SK-N-SH (cell line): ENCODE data around the gene GLIS2. TPM values are rescaled to one million over a fixed set of nuclear protein-coding genes. Genes with fewer than 3 reads are reported as not detected.

ENCODE experiments used
- CTCF ChIA-PET: fragments of 300-600, 350-600 bp; formaldehyde crosslinking; extraction: SDS; loops from one replicate; lab custom pipeline; 2021; lab: Yijun Ruan, JAX
- POLR2A ChIA-PET: fragments of 350-600 bp; sonication (Branson Sonifier 250); formaldehyde crosslinking; extraction: SDS; loops from one replicate; lab custom pipeline; 2020; ENCODE audit warnings: antibody characterized with exemption, inconsistent platforms; lab: Yijun Ruan, JAX
- DNase-seq: peaks from one replicate; pipeline ENCODE4 v3.0.0; 2012
- H2AFZ ChIP-seq: fragments of 200-600 bp; sonication (generic); 2 replicates; pipeline ENCODE4 v1.8.1; 2016; ENCODE audit warnings: antibody characterized with exemption, mild to moderate bottlenecking, low read depth
- H3F3A ChIP-seq: fragments of 200-600 bp; sonication (generic); replicated peaks from 2 replicates; pipeline ENCODE3; 2016; ENCODE audit warnings: antibody characterized with exemption, mild to moderate bottlenecking; ENCODE audit not compliant: insufficient read depth
- H3K27ac ChIP-seq, 2 experiments: fragments of 200-500 bp in 1 of 2; fragments of 200-600 bp in 1 of 2; sonication (Bioruptor generic) in 1 of 2; sonication (generic), shearing (Covaris generic) in 1 of 2; 2 replicates each; pipeline versions ENCODE4 v1.5.1 to v1.6.1; 2014 to 2016; ENCODE audit warnings: low read depth in 2 of 2, inconsistent platforms in 1 of 2, low read length in 1 of 2, mild to moderate bottlenecking in 1 of 2, mixed read lengths in 1 of 2
- H3K27me3 ChIP-seq: fragments of 200-600 bp; sonication (generic), shearing (Covaris generic); 2 replicates; pipeline ENCODE4 v1.6.1; 2016; ENCODE audit warnings: mixed run types; ENCODE audit not compliant: insufficient read depth
- H3K36me3 ChIP-seq, 2 experiments: fragments of 200-500 bp in 1 of 2; fragments of 200-600 bp in 1 of 2; sonication (Bioruptor generic) in 1 of 2; sonication (generic) in 1 of 2; replicated peaks in 1 of 2; 2 replicates each; pipeline versions ENCODE3 to v1.5.1; 2014 to 2016; ENCODE audit warnings: low read length in 1 of 2, mild to moderate bottlenecking in 1 of 2; ENCODE audit not compliant: insufficient read depth in 2 of 2, control insufficient read depth in 1 of 2
- H3K4me1 ChIP-seq, 2 experiments: fragments of 200-500 bp in 1 of 2; fragments of 200-600 bp in 1 of 2; sonication (Bioruptor generic) in 1 of 2; sonication (generic), shearing (Covaris generic) in 1 of 2; 2 replicates each; pipeline versions ENCODE4 v1.5.1 to v1.6.1; 2014 to 2016; ENCODE audit warnings: low read depth in 1 of 2, low read length in 1 of 2, mixed run types in 1 of 2; ENCODE audit not compliant: insufficient read depth in 2 of 2, control insufficient read depth in 1 of 2
- H3K4me2 ChIP-seq: fragments of 200-600 bp; sonication (generic), shearing (Covaris generic); 2 replicates; pipeline ENCODE4 v1.6.1; 2017; ENCODE audit warnings: mixed run types
- H3K4me3 ChIP-seq, 2 experiments: fragments of 200-500 bp in 1 of 2; fragments of 200-600 bp in 1 of 2; sonication (Bioruptor generic) in 1 of 2; sonication (generic), shearing (Covaris generic) in 1 of 2; 2 replicates each; pipeline versions ENCODE4 v1.5.1 to v1.8.1; 2014 to 2016; ENCODE audit warnings: low read depth in 2 of 2, inconsistent platforms in 1 of 2, low read length in 1 of 2, mild to moderate bottlenecking in 1 of 2, mixed read lengths in 1 of 2, moderate library complexity in 1 of 2
- H3K79me2 ChIP-seq: fragments of 200-600 bp; sonication (generic); 2 replicates; pipeline ENCODE4 v1.8.1; 2017; ENCODE audit warnings: mild to moderate bottlenecking; ENCODE audit not compliant: insufficient read depth
- H3K9ac ChIP-seq: fragments of 200-600 bp; sonication (generic); 2 replicates; pipeline ENCODE4 v1.6.1; 2017; ENCODE audit warnings: mixed run types
- H3K9me2 ChIP-seq: fragments of 200-600 bp; sonication (generic); 2 replicates; pipeline ENCODE4 v1.6.1; 2017; ENCODE audit warnings: mixed run types
- H3K9me3 ChIP-seq: fragments of 200-600 bp; sonication (generic); 2 replicates; pipeline ENCODE4 v1.6.1; 2017; ENCODE audit warnings: mixed run types, mild to moderate bottlenecking, moderate library complexity
- H4K20me1 ChIP-seq: fragments of 200-600 bp; sonication (generic); 2 replicates; pipeline ENCODE4 v1.6.1; 2017; ENCODE audit warnings: mild to moderate bottlenecking, mixed run types; ENCODE audit not compliant: insufficient read depth
- ELF1 ChIP-seq: IDR thresholded peaks from 2 replicates; pipeline ENCODE4 v1.4.0; 2012
- EZH2phosphoT487 ChIP-seq: fragments of 200-600 bp; sonication (generic); IDR thresholded peaks from 2 replicates; pipeline ENCODE4 v1.6.1; 2017; ENCODE audit warnings: low read depth, mixed run types, mild to moderate bottlenecking, antibody characterized with exemption, moderate library complexity, borderline replicate concordance
- GABPA ChIP-seq: IDR thresholded peaks from 2 replicates; pipeline ENCODE4 v1.4.0; 2012; ENCODE audit warnings: low read depth, mild to moderate bottlenecking
- GATA2 ChIP-seq: sonication (generic); formaldehyde crosslinking; IDR thresholded peaks from 2 replicates; pipeline ENCODE4 v1.5.0; 2020; ENCODE audit warnings: mild to moderate bottlenecking, missing genetic modification reagents
- MEF2A ChIP-seq: IDR thresholded peaks from 2 replicates; pipeline ENCODE4 v1.4.0; 2012; ENCODE audit warnings: low read depth, borderline replicate concordance
- NFIC ChIP-seq: IDR thresholded peaks from 2 replicates; pipeline ENCODE4 v1.4.0; 2012; ENCODE audit warnings: borderline replicate concordance
- POLR2AphosphoS5 ChIP-seq: IDR thresholded peaks from 2 replicates; pipeline ENCODE4 v1.6.1; 2012; ENCODE audit warnings: low read depth, low read length
- RAD21 ChIP-seq: IDR thresholded peaks from 2 replicates; pipeline ENCODE4 v1.6.1; 2012; ENCODE audit warnings: mild to moderate bottlenecking, low read length
- RFX5 ChIP-seq: IDR thresholded peaks from 2 replicates; pipeline ENCODE4 v1.6.1; 2012; ENCODE audit warnings: mild to moderate bottlenecking, improper control_type of control experiment, low read length
- RXRA ChIP-seq: IDR thresholded peaks from 2 replicates; pipeline ENCODE4 v1.4.0; 2012; ENCODE audit warnings: low read depth, mild to moderate bottlenecking, borderline replicate concordance
- SIN3A ChIP-seq: IDR thresholded peaks from 2 replicates; pipeline ENCODE4 v1.6.1; 2012; ENCODE audit warnings: low read depth, mild to moderate bottlenecking, low read length, moderate library complexity, borderline replicate concordance
- SMC3 ChIP-seq: IDR thresholded peaks from 2 replicates; pipeline ENCODE4 v1.6.1; 2012; ENCODE audit warnings: low read depth, low read length, improper control_type of control experiment
- TAF1 ChIP-seq: IDR thresholded peaks from 2 replicates; pipeline ENCODE4 v1.6.1; 2012; ENCODE audit warnings: low read depth, mild to moderate bottlenecking, low read length, moderate library complexity, borderline replicate concordance
- YY1 ChIP-seq: IDR thresholded peaks from 2 replicates; pipeline ENCODE4 v1.4.0; 2012; ENCODE audit warnings: low read depth, mild to moderate bottlenecking
- WGBS: methylation state at CpG from one replicate; pipeline ENCODE4 v1.1.6; 2017; ENCODE audit warnings: low lambda C conversion rate; 5-methylcytosine and 5-hydroxymethylcytosine counted together
- polyA plus RNA-seq, 3 experiments: library from polyadenylated mRNA; depleted of rRNA; stranded (reverse); fragments of >200 nt; gene quantifications; 2 replicates each; pipeline ENCODE4 v1.2.3, GENCODE V29; 2012
- TF ChIP-seq, protein P1 (sequence below): IDR thresholded peaks from 2 replicates; pipeline ENCODE4 v1.6.1; 2012; ENCODE audit warnings: mild to moderate bottlenecking, low read depth, low read length, moderate library complexity
- TF ChIP-seq, protein P2 (sequence below): fragments of 150-350 bp; IDR thresholded peaks from 2 replicates; pipeline ENCODE4 v1.6.1; 2016; ENCODE audit warnings: mild to moderate bottlenecking, low read depth, low read length
- TF ChIP-seq, protein P3 (sequence below): fragments of 200-600 bp; sonication (generic); IDR thresholded peaks from 2 replicates; pipeline ENCODE4 v1.6.1; 2017; ENCODE audit warnings: antibody characterized with exemption, mild to moderate bottlenecking, moderate library complexity

The GLIS2 gene
- polyA plus RNA-seq, 1 of the 3 experiments (the other 2 are of a cell fraction), result 6.5 TPM

DNA sequence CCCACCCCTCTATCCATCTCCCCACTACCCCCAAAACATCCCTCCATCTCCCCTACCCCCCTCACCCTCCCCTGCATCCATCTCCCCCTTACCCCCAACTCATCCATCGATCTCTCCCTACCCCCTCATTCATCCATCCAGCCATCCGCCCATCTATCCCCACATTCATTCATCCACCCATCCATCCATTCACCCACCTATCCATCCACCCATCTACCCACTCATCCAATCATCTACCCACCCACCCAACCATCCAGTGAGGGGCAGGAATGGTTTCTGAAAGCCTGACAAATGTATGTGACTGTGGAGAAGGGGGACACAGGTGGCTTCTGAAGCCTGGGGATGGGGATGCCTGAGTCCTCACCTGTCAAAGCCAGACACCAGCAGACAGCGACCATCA is 44.0 kb downstream of the GLIS2 start:
- Histone ChIP-seq H3K4me1 (peaks cover 0 to 10% of the 10 kb centered on the region in 2 experiments; a peak in 1 of 4 replicates), H4K20me1 (no peaks in the 10 kb centered on the region), H3K27ac (no peak overlapping the region), H3K9me2 (no peaks in the 10 kb centered on the region), H3K9ac (no peak overlapping the region), H2AFZ (no peak overlapping the region), H3F3A (peaks cover 6% of the 10 kb centered on the region), H3K4me3 (no peak overlapping the region), H3K36me3 (peaks cover 0 to 2% of the 10 kb centered on the region in 2 experiments), H3K79me2 (no peaks in the 10 kb centered on the region), H3K4me2 (no peak overlapping the region), H3K9me3 (no peaks in the 10 kb centered on the region), H3K27me3 (no peaks in the 10 kb centered on the region)
- TF ChIP-seq MEF2A, result no peak
- TF ChIP-seq GABPA, result no peak
- no peak for TF ChIP-seq NFIC
- TF ChIP-seq GATA2 (CRISPR knock-in tag), result no peak
- no peak for TF ChIP-seq RAD21
- no peak for TF ChIP-seq SMC3
- TF ChIP-seq, protein P1, sequence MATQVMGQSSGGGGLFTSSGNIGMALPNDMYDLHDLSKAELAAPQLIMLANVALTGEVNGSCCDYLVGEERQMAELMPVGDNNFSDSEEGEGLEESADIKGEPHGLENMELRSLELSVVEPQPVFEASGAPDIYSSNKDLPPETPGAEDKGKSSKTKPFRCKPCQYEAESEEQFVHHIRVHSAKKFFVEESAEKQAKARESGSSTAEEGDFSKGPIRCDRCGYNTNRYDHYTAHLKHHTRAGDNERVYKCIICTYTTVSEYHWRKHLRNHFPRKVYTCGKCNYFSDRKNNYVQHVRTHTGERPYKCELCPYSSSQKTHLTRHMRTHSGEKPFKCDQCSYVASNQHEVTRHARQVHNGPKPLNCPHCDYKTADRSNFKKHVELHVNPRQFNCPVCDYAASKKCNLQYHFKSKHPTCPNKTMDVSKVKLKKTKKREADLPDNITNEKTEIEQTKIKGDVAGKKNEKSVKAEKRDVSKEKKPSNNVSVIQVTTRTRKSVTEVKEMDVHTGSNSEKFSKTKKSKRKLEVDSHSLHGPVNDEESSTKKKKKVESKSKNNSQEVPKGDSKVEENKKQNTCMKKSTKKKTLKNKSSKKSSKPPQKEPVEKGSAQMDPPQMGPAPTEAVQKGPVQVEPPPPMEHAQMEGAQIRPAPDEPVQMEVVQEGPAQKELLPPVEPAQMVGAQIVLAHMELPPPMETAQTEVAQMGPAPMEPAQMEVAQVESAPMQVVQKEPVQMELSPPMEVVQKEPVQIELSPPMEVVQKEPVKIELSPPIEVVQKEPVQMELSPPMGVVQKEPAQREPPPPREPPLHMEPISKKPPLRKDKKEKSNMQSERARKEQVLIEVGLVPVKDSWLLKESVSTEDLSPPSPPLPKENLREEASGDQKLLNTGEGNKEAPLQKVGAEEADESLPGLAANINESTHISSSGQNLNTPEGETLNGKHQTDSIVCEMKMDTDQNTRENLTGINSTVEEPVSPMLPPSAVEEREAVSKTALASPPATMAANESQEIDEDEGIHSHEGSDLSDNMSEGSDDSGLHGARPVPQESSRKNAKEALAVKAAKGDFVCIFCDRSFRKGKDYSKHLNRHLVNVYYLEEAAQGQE, result no peak
- no peak for TF ChIP-seq SIN3A
- TF ChIP-seq TAF1, result no peak
- WGBS, result 94% methylated on average over 2 of the region's 3 CpGs
- DNase-seq, result no peak
- POLR2A ChIA-PET, result interaction anchor here (1.0 kb wide), 1 partner anchor 33 kb away, joined by 4 read pairs; no protein-coding TSS in a partner anchor
- CTCF ChIA-PET, result interaction anchor here (0.7 to 5.6 kb wide), 23 partner anchors 9 to 106 kb away, joined by 3 to 299 read pairs (median 11); partner anchors contain the start of gene CORO7

DNA sequence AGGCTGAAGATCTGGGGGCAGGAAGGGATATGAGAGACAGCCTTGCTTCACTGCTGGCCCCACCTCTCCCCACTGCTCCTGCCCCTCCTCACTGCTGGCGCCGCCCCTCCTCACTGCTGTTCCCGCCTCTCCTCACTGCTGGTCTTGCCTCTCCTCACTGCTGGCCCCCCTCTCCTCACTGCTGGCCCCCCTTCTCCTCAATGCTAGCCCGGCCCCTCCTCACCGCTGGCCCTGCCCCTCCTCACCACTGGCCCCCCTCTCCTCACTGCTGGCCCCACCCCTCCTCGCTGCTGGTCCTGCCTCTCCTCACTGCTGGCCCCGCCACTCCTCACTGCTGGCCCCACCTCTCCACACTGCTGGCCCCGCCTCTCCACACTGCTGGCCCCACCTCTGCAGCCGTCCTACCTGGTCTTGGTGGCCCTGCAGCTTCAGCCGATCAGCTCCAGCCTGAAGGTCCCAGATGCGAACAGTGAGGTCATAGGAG is 44.7 kb downstream of the GLIS2 start:
- H3K4me2 ChIP-seq, result no peak overlapping the region
- H3K79me2 ChIP-seq, result no peaks in the 10 kb centered on the region
- peaks cover 0 to 2% of the 10 kb centered on the region in 2 experiments for H3K36me3 ChIP-seq
- H3K9me2 ChIP-seq, result no peaks in the 10 kb centered on the region
- CTCF ChIA-PET, result interaction anchor here (1.4 to 5.6 kb wide), 6 partner anchors 11 to 107 kb away, joined by 4 to 299 read pairs (median 32); no protein-coding TSS in a partner anchor
- 81% methylated on average over 11 of the region's 11 CpGs for WGBS
- H4K20me1 ChIP-seq, result no peaks in the 10 kb centered on the region
- no peak overlapping the region for H3K27ac ChIP-seq
- peaks cover 0 to 10% of the 10 kb centered on the region in 2 experiments; a peak in 1 of 4 replicates for H3K4me1 ChIP-seq
- no peak overlapping the region for H3K9ac ChIP-seq
- H3K4me3 ChIP-seq, result no peak overlapping the region
- H2AFZ ChIP-seq, result no peak overlapping the region
- H3F3A ChIP-seq, result peaks cover 6% of the 10 kb centered on the region
- no peaks in the 10 kb centered on the region for H3K27me3 ChIP-seq
- H3K9me3 ChIP-seq, result no peaks in the 10 kb centered on the region
- peak; percentile 81 for DNase-seq
- POLR2A ChIA-PET, result no interaction called here
- no peak for TF ChIP-seq POLR2AphosphoS5
- TF ChIP-seq, protein P2, sequence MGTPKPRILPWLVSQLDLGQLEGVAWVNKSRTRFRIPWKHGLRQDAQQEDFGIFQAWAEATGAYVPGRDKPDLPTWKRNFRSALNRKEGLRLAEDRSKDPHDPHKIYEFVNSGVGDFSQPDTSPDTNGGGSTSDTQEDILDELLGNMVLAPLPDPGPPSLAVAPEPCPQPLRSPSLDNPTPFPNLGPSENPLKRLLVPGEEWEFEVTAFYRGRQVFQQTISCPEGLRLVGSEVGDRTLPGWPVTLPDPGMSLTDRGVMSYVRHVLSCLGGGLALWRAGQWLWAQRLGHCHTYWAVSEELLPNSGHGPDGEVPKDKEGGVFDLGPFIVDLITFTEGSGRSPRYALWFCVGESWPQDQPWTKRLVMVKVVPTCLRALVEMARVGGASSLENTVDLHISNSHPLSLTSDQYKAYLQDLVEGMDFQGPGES, result no peak
- no peak for TF ChIP-seq RFX5
- TF ChIP-seq, protein P1, result no peak
- no peak for TF ChIP-seq TAF1
- TF ChIP-seq YY1, result no peak
- TF ChIP-seq ELF1, result no peak
- TF ChIP-seq GABPA, result no peak
- TF ChIP-seq, protein P3, sequence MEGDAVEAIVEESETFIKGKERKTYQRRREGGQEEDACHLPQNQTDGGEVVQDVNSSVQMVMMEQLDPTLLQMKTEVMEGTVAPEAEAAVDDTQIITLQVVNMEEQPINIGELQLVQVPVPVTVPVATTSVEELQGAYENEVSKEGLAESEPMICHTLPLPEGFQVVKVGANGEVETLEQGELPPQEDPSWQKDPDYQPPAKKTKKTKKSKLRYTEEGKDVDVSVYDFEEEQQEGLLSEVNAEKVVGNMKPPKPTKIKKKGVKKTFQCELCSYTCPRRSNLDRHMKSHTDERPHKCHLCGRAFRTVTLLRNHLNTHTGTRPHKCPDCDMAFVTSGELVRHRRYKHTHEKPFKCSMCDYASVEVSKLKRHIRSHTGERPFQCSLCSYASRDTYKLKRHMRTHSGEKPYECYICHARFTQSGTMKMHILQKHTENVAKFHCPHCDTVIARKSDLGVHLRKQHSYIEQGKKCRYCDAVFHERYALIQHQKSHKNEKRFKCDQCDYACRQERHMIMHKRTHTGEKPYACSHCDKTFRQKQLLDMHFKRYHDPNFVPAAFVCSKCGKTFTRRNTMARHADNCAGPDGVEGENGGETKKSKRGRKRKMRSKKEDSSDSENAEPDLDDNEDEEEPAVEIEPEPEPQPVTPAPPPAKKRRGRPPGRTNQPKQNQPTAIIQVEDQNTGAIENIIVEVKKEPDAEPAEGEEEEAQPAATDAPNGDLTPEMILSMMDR, result no peak
- TF ChIP-seq RXRA, result no peak
- TF ChIP-seq EZH2phosphoT487, result no peak
